BLaER1 treated with 17β-estradiol and CSF1 and Interleukin-3, amounts not matched to agents 10 nM and 100 nM (cell line): ENCODE results near the gene COL4A5.
"Not testable (repeated sequence)": the region's sequence is repeated elsewhere in the genome, so short reads cannot be mapped to it uniquely, and the experiment has no call there.

Experiments
- H3K27ac ChIP-seq, 11 experiments: shearing (Covaris generic); formaldehyde crosslinking; 2 replicates each; pipeline ENCODE4 v1.8.1; 2022
- H3K27me3 ChIP-seq, 11 experiments: shearing (Covaris generic); formaldehyde crosslinking; 2 replicates each; pipeline ENCODE4 v1.8.1; 2022
- H3K36me3 ChIP-seq, 11 experiments: shearing (Covaris generic); formaldehyde crosslinking; 2 replicates each; pipeline ENCODE4 v1.8.1; 2022
- H3K4me1 ChIP-seq, 10 experiments: shearing (Covaris generic); formaldehyde crosslinking; 2 replicates each; pipeline ENCODE4 v1.8.1; 2022
- H3K4me2 ChIP-seq, 11 experiments: shearing (Covaris generic); formaldehyde crosslinking; 2 replicates each; pipeline ENCODE4 v1.8.1; 2022
- H3K4me3 ChIP-seq, 10 experiments: shearing (Covaris generic); formaldehyde crosslinking; 2 replicates each; pipeline ENCODE4 v1.8.1; 2022
- H3K9ac ChIP-seq, 11 experiments: shearing (Covaris generic); formaldehyde crosslinking; 2 replicates each; pipeline ENCODE4 v1.8.1; 2022
- H3K9me3 ChIP-seq, 11 experiments: shearing (Covaris generic); formaldehyde crosslinking; replicated peaks in 1 of 11; 2 replicates each; pipeline ENCODE4 v1.8.1; 2022
- H4K20me1 ChIP-seq, 11 experiments: shearing (Covaris generic); formaldehyde crosslinking; 2 replicates each; pipeline ENCODE4 v1.8.1; 2022
- Cebpa-rat ChIP-seq, 11 experiments: shearing (Covaris generic); IDR thresholded peaks; 2 replicates each; pipeline ENCODE4 v1.8.1; 2022

Gene COL4A5

GRCh38 chrX:108442901-108443464 is 3.3 kb downstream of the COL4A5 start:
- H3K4me1 ChIP-seq: no peaks in the 10 kb centered on the region
- H3K4me3 ChIP-seq: no peak overlapping the region
- H3K27ac ChIP-seq: no peak overlapping the region
- H3K4me2 ChIP-seq: no peak overlapping the region
- TF ChIP-seq Cebpa-rat (IDR thresholded peaks at IDR 0.05): no peak
- H3K27me3 ChIP-seq: peaks cover 75 to 99% (median 95%) of the 10 kb centered on the region in 11 experiments
- peaks cover 0 to 5% (median 0%) of the 10 kb centered on the region in 11 experiments; a peak in 1 of 22 replicates for H4K20me1 ChIP-seq
- H3K9me3 ChIP-seq: no peaks in the 10 kb centered on the region; a peak in 1 of 22 replicates
- H3K36me3 ChIP-seq: no peaks in the 10 kb centered on the region
- no peak overlapping the region for H3K9ac ChIP-seq

- Histone ChIP-seq H3K4me3 (no peak overlapping the region), H3K36me3 (no peaks in the 10 kb centered on the region), H3K27me3 (peaks cover 44 to 82% (median 77%) of the 10 kb centered on the region in 11 experiments; a peak in 21 of 22 replicates), H3K9me3 (no peaks in the 10 kb centered on the region; a peak in 1 of 22 replicates), H3K9ac (no peak overlapping the region), H3K4me2 (no peak overlapping the region), H3K27ac (no peak overlapping the region), H3K4me1 (no peaks in the 10 kb centered on the region), H4K20me1 (no peaks in the 10 kb centered on the region)
- TF ChIP-seq Cebpa-rat (IDR thresholded peaks at IDR 0.05): peak in 1 of 11 experiments; percentile 9; a peak in 2 of 22 replicates
Observed at GRCh38 chrX:108447303-108447702, 7.7 kb downstream of the COL4A5 start.

- no peaks in the 10 kb centered on the region for H3K9me3 ChIP-seq
- peaks cover 42 to 78% (median 71%) of the 10 kb centered on the region in 11 experiments for H3K27me3 ChIP-seq
- no peak for TF ChIP-seq Cebpa-rat (IDR thresholded peaks at IDR 0.05)
- no peak overlapping the region for H3K27ac ChIP-seq
- no peaks in the 10 kb centered on the region for H4K20me1 ChIP-seq
- no peaks in the 10 kb centered on the region for H3K4me1 ChIP-seq
- no peak overlapping the region for H3K4me2 ChIP-seq
- no peaks in the 10 kb centered on the region for H3K36me3 ChIP-seq
- no peak overlapping the region for H3K4me3 ChIP-seq
- no peak overlapping the region for H3K9ac ChIP-seq
Observed at GRCh38 chrX:108453841-108454240, 14.2 kb downstream of the COL4A5 start.

- no peaks in the 10 kb centered on the region for H3K9me3 ChIP-seq
- H3K4me1 ChIP-seq: no peaks in the 10 kb centered on the region
- H3K4me2 ChIP-seq: no peak overlapping the region
- H3K27ac ChIP-seq: no peak overlapping the region
- no peak overlapping the region for H3K4me3 ChIP-seq
- no peak overlapping the region for H3K9ac ChIP-seq
- TF ChIP-seq Cebpa-rat (IDR thresholded peaks at IDR 0.05): no peak
- H4K20me1 ChIP-seq: no peaks in the 10 kb centered on the region
- H3K36me3 ChIP-seq: no peaks in the 10 kb centered on the region
- peaks cover 47 to 91% (median 83%) of the 10 kb centered on the region in 11 experiments for H3K27me3 ChIP-seq
Observed at GRCh38 chrX:108456971-108457477, 17.4 kb downstream of the COL4A5 start.

- no peak overlapping the region for H3K27ac ChIP-seq
- no peaks in the 10 kb centered on the region for H3K36me3 ChIP-seq
- H4K20me1 ChIP-seq: no peaks in the 10 kb centered on the region; a peak in 1 of 22 replicates
- H3K27me3 ChIP-seq: peaks cover 41 to 99% (median 93%) of the 10 kb centered on the region in 11 experiments
- H3K9me3 ChIP-seq: peaks cover 0 to 1% (median 0%) of the 10 kb centered on the region in 11 experiments; a peak in 1 of 22 replicates
- no peak overlapping the region for H3K4me2 ChIP-seq
- no peak for TF ChIP-seq Cebpa-rat (IDR thresholded peaks at IDR 0.05)
- no peaks in the 10 kb centered on the region for H3K4me1 ChIP-seq
- no peak overlapping the region for H3K9ac ChIP-seq
- no peak overlapping the region for H3K4me3 ChIP-seq
Observed at GRCh38 chrX:108464604-108465003, 25.0 kb downstream of the COL4A5 start.

- no peak overlapping the region for H3K4me2 ChIP-seq
- peaks cover 29 to 95% (median 86%) of the 10 kb centered on the region in 11 experiments for H3K27me3 ChIP-seq
- H3K4me3 ChIP-seq: no peak overlapping the region
Observed at GRCh38 chrX:108468486-108468885, 28.8 kb downstream of the COL4A5 start.

GRCh38 chrX:108473979-108474378 is 34.3 kb downstream of the COL4A5 start:
- no peaks in the 10 kb centered on the region for H4K20me1 ChIP-seq
- no peak for TF ChIP-seq Cebpa-rat (IDR thresholded peaks at IDR 0.05)
- H3K4me3 ChIP-seq: no peak overlapping the region

More at GRCh38 chrX:108468486-108468885, 28.8 kb downstream of the COL4A5 start:
- Histone ChIP-seq H3K4me1 (no peaks in the 10 kb centered on the region), H3K27ac (no peak overlapping the region), H4K20me1 (no peaks in the 10 kb centered on the region; a peak in 1 of 22 replicates), H3K9ac (no peak overlapping the region), H3K9me3 (peaks cover 0 to 18% (median 11%) of the 10 kb centered on the region in 11 experiments; a peak in 13 of 22 replicates), H3K36me3 (no peaks in the 10 kb centered on the region)
- TF ChIP-seq Cebpa-rat (IDR thresholded peaks at IDR 0.05): no peak

GRCh38 chrX:108481528-108481927 is 41.9 kb downstream of the COL4A5 start:
- not testable (repeated sequence) for H3K4me2 ChIP-seq, H3K9ac ChIP-seq, H3K27ac ChIP-seq, H4K20me1 ChIP-seq, H3K4me1 ChIP-seq, H3K4me3 ChIP-seq, H3K36me3 ChIP-seq
- peaks cover 23 to 68% (median 54%) of the 10 kb centered on the region in 11 experiments; a peak in 19 of 22 replicates for H3K27me3 ChIP-seq
- H3K9me3 ChIP-seq: peaks cover 3 to 26% (median 11%) of the 10 kb centered on the region in 11 experiments; a peak in 11 of 22 replicates

More at GRCh38 chrX:108473979-108474378, 34.3 kb downstream of the COL4A5 start:
- H3K9ac ChIP-seq: no peak overlapping the region
- H3K9me3 ChIP-seq: peaks cover 0 to 18% (median 12%) of the 10 kb centered on the region in 11 experiments; a peak in 13 of 22 replicates
- peaks cover 19 to 49% (median 35%) of the 10 kb centered on the region in 11 experiments for H3K27me3 ChIP-seq
- H3K36me3 ChIP-seq: no peaks in the 10 kb centered on the region
- H3K27ac ChIP-seq: no peak overlapping the region
- no peak overlapping the region for H3K4me2 ChIP-seq
- no peaks in the 10 kb centered on the region for H3K4me1 ChIP-seq

- Histone ChIP-seq H3K4me3 (no peak overlapping the region), H3K4me2 (no peak overlapping the region)
- TF ChIP-seq Cebpa-rat (IDR thresholded peaks at IDR 0.05): no peak
Observed at GRCh38 chrX:108484251-108484650, 44.6 kb downstream of the COL4A5 start.

More at GRCh38 chrX:108484251-108484650, 44.6 kb downstream of the COL4A5 start:
- H3K27ac ChIP-seq: no peak overlapping the region
- H3K27me3 ChIP-seq: peaks cover 29 to 86% (median 75%) of the 10 kb centered on the region in 11 experiments; a peak in 19 of 22 replicates
- no peak overlapping the region for H3K9ac ChIP-seq
- H3K4me1 ChIP-seq: no peaks in the 10 kb centered on the region
- H3K36me3 ChIP-seq: no peaks in the 10 kb centered on the region
- H4K20me1 ChIP-seq: peaks cover 0 to 2% (median 0%) of the 10 kb centered on the region in 11 experiments; a peak in 1 of 22 replicates
- H3K9me3 ChIP-seq: peaks cover 3 to 29% (median 11%) of the 10 kb centered on the region in 11 experiments; a peak in 11 of 22 replicates
